Stimulated activated CD8-positive, alpha-beta memory T cell treated with anti-CD3 and anti-CD28 coated beads, Interleukin-15, amount 100 ng/mL, for 48 hours (primary cell): Measurements from ENCODE around the gene CXCL5.
"Not testable (repeated sequence)": the region's sequence is repeated elsewhere in the genome, so short reads cannot be mapped to it uniquely, and the experiment has no call there.

Experiments used
- DNase-seq, 2 donors: peaks; one replicate each; pipeline ENCODE4 v3.0.0-alpha.2; 2020; ENCODE audit warnings: low read depth in 2 of 2

The CXCL5 gene

GRCh38 chr4:73970945-73971344, 27.5 kb downstream of the CXCL5 start:
- DNase-seq, result no peak

GRCh38 chr4:73970011-73970410, 28.5 kb downstream of the CXCL5 start:
- DNase-seq, result no peak

GRCh38 chr4:73967866-73968265, 30.6 kb downstream of the CXCL5 start:
- DNase-seq, result no peak

GRCh38 chr4:73964862-73965611, 33.4 kb downstream of the CXCL5 start:
- DNase-seq, result no peak

GRCh38 chr4:73962724-73963123, 35.8 kb downstream of the CXCL5 start:
- DNase-seq, result no peak

GRCh38 chr4:73959041-73959440, 39.4 kb downstream of the CXCL5 start:
- not testable (repeated sequence) for DNase-seq

- DNase-seq, result no peak
Observed at GRCh38 chr4:73952352-73952751, 46.1 kb downstream of the CXCL5 start.

GRCh38 chr4:73950376-73950920, 48.0 kb downstream of the CXCL5 start:
- DNase-seq, result not testable (repeated sequence)

- DNase-seq, result no peak
Observed at GRCh38 chr4:73948990-73949706, 49.3 kb downstream of the CXCL5 start.

GRCh38 chr4:73948291-73948690, 50.2 kb downstream of the CXCL5 start:
- no peak for DNase-seq

- no peak for DNase-seq
Observed at GRCh38 chr4:73947239-73947985, 51.1 kb downstream of the CXCL5 start.

GRCh38 chr4:73945674-73946449, 52.6 kb downstream of the CXCL5 start:
- DNase-seq, result no peak
